Superior temporal gyrus (tissue), 1 donor: ENCODE data around the gene ITPA.

Experiments used
- DNase-seq: peaks from one replicate; pipeline ENCODE4 v3.0.0-alpha.2; 2016; ENCODE audit errors: extremely low spot score

ITPA gene

GRCh38 chr20:3209257-3209945 is at the start of gene ITPA:
Gene ITPA (plus strand): TSS chr20:3209498. CDS start chr20:3209552, 54 bp downstream.
- peak; percentile 67 for DNase-seq

- DNase-seq: no peak
Measured at GRCh38 chr20:3160418-3160817, 48.9 kb upstream of the ITPA start.

GRCh38 chr20:3161316-3162079 is 47.8 kb upstream of the ITPA start:
- no peak for DNase-seq

GRCh38 chr20:3162080-3162611 is 47.2 kb upstream of the ITPA start:
- DNase-seq: no peak

- DNase-seq: no peak
Measured at GRCh38 chr20:3163099-3164042, 45.9 kb upstream of the ITPA start.

GRCh38 chr20:3164043-3164762 is 45.1 kb upstream of the ITPA start:
- no peak for DNase-seq

- no peak for DNase-seq
Measured at GRCh38 chr20:3164763-3165410, 44.4 kb upstream of the ITPA start.

DNA sequence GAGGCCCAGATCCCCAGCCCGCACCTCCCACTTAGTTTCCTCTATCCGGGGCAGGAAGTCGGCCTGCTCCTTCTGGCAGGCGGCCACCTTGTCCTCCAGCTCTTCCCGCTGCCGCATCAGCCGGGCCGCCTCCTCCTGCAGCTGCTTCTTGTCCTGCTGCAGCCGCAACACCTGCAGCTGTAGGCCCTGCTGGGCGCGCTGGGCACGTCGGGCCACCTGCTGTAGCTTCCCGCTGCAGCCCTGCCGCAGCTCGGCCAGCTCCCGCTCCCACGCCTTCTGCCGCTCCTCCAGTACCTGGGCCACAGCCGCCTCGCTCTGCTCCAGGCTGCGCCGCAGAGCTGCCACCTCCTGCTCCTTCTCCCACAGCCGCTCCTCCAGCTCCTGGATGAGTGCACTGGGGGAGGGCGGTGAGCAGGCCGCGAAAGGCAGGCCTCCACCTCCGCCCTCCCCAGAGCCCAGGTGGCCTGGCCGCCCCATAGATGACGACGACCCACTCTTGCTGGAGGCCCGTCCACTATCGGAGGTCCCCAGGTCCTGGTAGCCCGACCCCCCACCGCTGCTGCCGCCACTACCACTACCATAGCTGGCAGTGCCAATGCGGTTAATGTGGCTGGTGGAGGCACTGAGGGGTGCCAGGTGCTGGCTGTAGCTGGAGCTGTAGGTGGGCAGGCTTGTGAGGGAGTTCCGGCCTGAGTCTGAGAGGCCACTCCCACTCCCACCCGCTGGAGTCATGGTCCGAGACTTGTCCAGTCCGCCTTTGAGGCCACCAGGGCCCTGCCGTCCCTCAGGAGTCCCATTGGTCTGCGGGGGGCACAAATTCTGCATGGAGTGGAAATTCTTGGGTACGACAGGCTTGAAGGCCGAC is 43.6 kb upstream of the ITPA start:
- no peak for DNase-seq

GRCh38 chr20:3166338-3166912 is 42.9 kb upstream of the ITPA start:
- no peak for DNase-seq

DNA sequence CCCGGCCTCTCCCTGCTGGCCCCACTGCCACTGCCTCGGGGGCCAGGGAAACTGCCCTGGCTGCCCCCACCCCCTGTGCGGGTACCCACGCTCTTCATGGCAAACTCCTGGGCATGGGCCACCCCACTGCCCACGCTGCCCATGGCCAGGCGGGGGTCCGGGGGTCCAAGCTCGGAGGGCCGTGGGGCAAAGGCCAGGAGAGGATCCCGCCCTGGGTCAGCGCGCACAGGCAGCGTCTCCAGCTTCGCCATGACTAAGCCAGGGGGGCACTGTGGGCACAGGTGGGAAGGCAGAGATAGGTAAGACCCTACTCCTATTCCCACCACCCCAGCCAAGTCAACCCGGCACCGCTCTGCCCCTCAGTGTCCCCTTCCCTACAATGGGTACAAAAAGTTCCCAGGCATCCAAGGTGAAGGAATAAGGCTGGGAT is 42.4 kb upstream of the ITPA start:
- no peak for DNase-seq

- DNase-seq: no peak
Measured at GRCh38 chr20:3167738-3168078, 41.6 kb upstream of the ITPA start.

DNA sequence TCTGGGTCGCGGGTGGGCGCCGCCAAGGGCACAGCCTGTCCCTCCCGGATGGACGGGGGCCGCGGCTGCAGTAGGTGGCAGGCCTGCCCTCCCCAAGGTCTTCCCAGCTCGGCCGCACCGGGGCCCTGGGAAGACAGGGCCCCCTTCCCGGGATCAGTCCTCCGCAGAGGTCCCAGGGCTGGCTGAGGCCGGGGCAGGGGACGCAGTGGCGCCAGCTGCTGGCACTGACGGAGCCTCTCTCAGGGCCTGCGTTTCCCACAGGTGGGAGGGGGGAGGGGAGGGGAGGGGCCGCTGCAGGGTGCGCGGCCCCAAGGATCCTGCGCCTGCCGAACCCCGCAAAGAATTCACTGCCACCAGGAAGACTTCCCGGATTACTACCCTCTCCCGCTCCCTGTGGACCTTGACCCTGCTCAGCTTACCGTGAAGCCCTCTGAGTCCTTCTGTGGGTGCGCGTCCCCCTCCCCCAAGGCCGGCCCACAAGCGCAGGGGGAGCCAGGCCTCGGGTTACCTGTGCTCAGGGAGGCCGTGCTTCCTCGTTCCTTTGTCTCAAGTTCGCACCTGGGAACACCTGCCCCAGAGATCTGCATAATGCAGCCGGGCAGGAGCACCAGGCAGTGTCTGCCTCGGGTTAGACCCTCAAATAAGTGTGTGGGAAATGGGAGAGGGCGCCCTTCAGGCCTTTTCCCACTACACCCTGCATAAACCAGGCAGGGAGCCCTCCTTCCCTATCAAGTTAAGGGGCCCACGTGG is 41.0 kb upstream of the ITPA start:
- DNase-seq: no peak

DNA sequence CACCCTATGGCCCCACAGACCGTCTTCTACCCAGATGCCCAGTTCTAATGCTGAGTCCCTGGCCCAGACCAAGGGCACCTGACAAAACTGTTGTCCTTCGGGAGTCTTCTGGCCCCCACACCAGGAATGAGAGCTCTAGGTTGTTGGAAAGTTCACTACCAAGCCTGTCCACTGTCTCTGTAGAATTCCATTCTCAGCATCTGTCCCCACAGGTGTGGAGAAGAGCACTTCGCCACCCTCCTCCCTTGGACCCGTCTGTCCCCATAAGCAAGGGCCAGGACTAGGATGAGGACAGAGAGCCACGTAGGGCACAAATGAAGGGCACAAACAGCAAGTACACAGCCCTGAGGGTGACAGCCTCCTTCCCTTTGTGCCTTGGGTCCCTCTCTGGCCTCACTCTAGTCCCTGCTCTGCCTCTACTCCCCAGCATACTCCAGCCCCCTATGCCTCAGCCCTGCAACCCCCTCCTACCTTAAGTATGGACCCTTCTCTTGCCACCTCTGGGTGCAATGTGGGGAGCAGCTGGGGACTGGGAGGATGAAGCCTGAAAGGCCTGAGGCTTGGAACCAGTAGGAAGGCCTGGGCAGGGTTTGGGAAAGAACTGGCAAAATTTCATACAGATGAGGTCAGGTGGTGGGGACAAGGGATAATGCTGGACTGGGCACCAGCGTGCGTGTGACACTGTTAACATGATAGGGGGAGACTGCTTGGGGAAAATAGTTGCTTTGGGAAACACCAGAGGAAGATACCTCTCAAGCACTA is 40.3 kb upstream of the ITPA start:
- DNase-seq: no peak

GRCh38 chr20:3171391-3172125 is 37.7 kb upstream of the ITPA start:
- DNase-seq: no peak

GRCh38 chr20:3172126-3172932 is 37.0 kb upstream of the ITPA start:
- no peak for DNase-seq

DNA sequence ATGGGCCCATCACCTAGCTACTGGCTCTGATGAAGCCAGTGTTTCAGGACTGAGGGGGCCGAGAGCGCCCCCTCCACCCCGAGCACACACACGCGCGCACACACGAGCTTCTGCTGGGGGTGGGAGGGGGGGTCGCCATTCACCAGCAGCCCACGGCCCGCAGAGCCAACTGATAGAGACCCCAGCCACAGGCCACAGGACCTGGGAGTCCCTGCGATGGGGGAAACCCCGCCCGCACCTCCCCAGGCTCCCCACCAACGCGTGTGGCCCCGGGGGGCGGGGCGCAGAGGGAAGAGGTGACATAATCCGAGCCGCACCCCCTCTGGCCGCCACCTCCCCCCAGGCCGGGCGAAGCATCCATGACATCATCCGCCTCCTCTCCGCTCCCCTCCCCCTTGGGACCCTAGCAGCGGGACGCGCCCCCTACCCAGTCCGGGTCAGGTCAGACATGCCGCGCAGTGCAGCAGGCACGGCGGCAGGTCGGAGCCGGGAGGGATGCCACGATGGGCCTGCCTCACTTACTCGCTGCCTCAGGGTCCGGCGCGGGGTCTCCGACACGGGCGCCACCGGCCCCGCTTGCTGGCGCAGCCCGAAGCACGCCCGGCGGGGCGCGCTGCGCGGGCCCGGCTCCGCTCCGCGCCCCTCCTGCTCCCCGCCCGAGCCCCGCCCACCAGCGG is 36.2 kb upstream of the ITPA start, which contains the start of gene LZTS3:
LZTS3 (minus strand) TSS at position 617 of the 677 bp plus-strand sequence. CDS start 6,386 bp downstream, outside the sequence.
- DNase-seq: no peak
